SK-N-SH (cell line): ENCODE data around the gene IL32. TPM values are rescaled to one million over a fixed set of nuclear protein-coding genes. Genes with fewer than 3 reads are reported as not detected.

Experiments used
- CTCF ChIA-PET: fragments of 300-600, 350-600 bp; formaldehyde crosslinking; extraction: SDS; loops from one replicate; lab custom pipeline; 2021; lab: Yijun Ruan, JAX
- POLR2A ChIA-PET: fragments of 350-600 bp; sonication (Branson Sonifier 250); formaldehyde crosslinking; extraction: SDS; loops from one replicate; lab custom pipeline; 2020; ENCODE audit warnings: antibody characterized with exemption, inconsistent platforms; lab: Yijun Ruan, JAX
- DNase-seq: peaks from one replicate; pipeline ENCODE4 v3.0.0; 2012
- H2AFZ ChIP-seq: fragments of 200-600 bp; sonication (generic); 2 replicates; pipeline ENCODE4 v1.8.1; 2016; ENCODE audit warnings: antibody characterized with exemption, mild to moderate bottlenecking, low read depth
- H3F3A ChIP-seq: fragments of 200-600 bp; sonication (generic); replicated peaks from 2 replicates; pipeline ENCODE3; 2016; ENCODE audit warnings: antibody characterized with exemption, mild to moderate bottlenecking; ENCODE audit not compliant: insufficient read depth
- H3K27ac ChIP-seq, 2 experiments: fragments of 200-500 bp in 1 of 2; fragments of 200-600 bp in 1 of 2; sonication (Bioruptor generic) in 1 of 2; sonication (generic), shearing (Covaris generic) in 1 of 2; 2 replicates each; pipeline versions ENCODE4 v1.5.1 to v1.6.1; 2014 to 2016; ENCODE audit warnings: low read depth in 2 of 2, inconsistent platforms in 1 of 2, low read length in 1 of 2, mild to moderate bottlenecking in 1 of 2, mixed read lengths in 1 of 2
- H3K27me3 ChIP-seq: fragments of 200-600 bp; sonication (generic), shearing (Covaris generic); 2 replicates; pipeline ENCODE4 v1.6.1; 2016; ENCODE audit warnings: mixed run types; ENCODE audit not compliant: insufficient read depth
- H3K36me3 ChIP-seq, 2 experiments: fragments of 200-500 bp in 1 of 2; fragments of 200-600 bp in 1 of 2; sonication (Bioruptor generic) in 1 of 2; sonication (generic) in 1 of 2; replicated peaks in 1 of 2; 2 replicates each; pipeline versions ENCODE3 to v1.5.1; 2014 to 2016; ENCODE audit warnings: low read length in 1 of 2, mild to moderate bottlenecking in 1 of 2; ENCODE audit not compliant: insufficient read depth in 2 of 2, control insufficient read depth in 1 of 2
- H3K4me1 ChIP-seq, 2 experiments: fragments of 200-500 bp in 1 of 2; fragments of 200-600 bp in 1 of 2; sonication (Bioruptor generic) in 1 of 2; sonication (generic), shearing (Covaris generic) in 1 of 2; 2 replicates each; pipeline versions ENCODE4 v1.5.1 to v1.6.1; 2014 to 2016; ENCODE audit warnings: low read depth in 1 of 2, low read length in 1 of 2, mixed run types in 1 of 2; ENCODE audit not compliant: insufficient read depth in 2 of 2, control insufficient read depth in 1 of 2
- H3K4me2 ChIP-seq: fragments of 200-600 bp; sonication (generic), shearing (Covaris generic); 2 replicates; pipeline ENCODE4 v1.6.1; 2017; ENCODE audit warnings: mixed run types
- H3K4me3 ChIP-seq, 2 experiments: fragments of 200-500 bp in 1 of 2; fragments of 200-600 bp in 1 of 2; sonication (Bioruptor generic) in 1 of 2; sonication (generic), shearing (Covaris generic) in 1 of 2; 2 replicates each; pipeline versions ENCODE4 v1.5.1 to v1.8.1; 2014 to 2016; ENCODE audit warnings: low read depth in 2 of 2, inconsistent platforms in 1 of 2, low read length in 1 of 2, mild to moderate bottlenecking in 1 of 2, mixed read lengths in 1 of 2, moderate library complexity in 1 of 2
- H3K79me2 ChIP-seq: fragments of 200-600 bp; sonication (generic); 2 replicates; pipeline ENCODE4 v1.8.1; 2017; ENCODE audit warnings: mild to moderate bottlenecking; ENCODE audit not compliant: insufficient read depth
- H3K9ac ChIP-seq: fragments of 200-600 bp; sonication (generic); 2 replicates; pipeline ENCODE4 v1.6.1; 2017; ENCODE audit warnings: mixed run types
- H3K9me2 ChIP-seq: fragments of 200-600 bp; sonication (generic); 2 replicates; pipeline ENCODE4 v1.6.1; 2017; ENCODE audit warnings: mixed run types
- H3K9me3 ChIP-seq: fragments of 200-600 bp; sonication (generic); 2 replicates; pipeline ENCODE4 v1.6.1; 2017; ENCODE audit warnings: mixed run types, mild to moderate bottlenecking, moderate library complexity
- H4K20me1 ChIP-seq: fragments of 200-600 bp; sonication (generic); 2 replicates; pipeline ENCODE4 v1.6.1; 2017; ENCODE audit warnings: mild to moderate bottlenecking, mixed run types; ENCODE audit not compliant: insufficient read depth
- CHD2 ChIP-seq: fragments of 150-350 bp; IDR thresholded peaks from 2 replicates; pipeline ENCODE4 v1.6.1; 2018; ENCODE audit warnings: low read length; ENCODE audit not compliant: partially characterized antibody
- ELF1 ChIP-seq: IDR thresholded peaks from 2 replicates; pipeline ENCODE4 v1.4.0; 2012
- IRF3 ChIP-seq: fragments of 150-350 bp; IDR thresholded peaks from 2 replicates; pipeline ENCODE4 v1.6.1; 2016; ENCODE audit warnings: mild to moderate bottlenecking, low read depth, low read length
- JUND ChIP-seq: IDR thresholded peaks from 2 replicates; pipeline ENCODE4 v1.4.0; 2012
- MXI1 ChIP-seq: IDR thresholded peaks from 2 replicates; pipeline ENCODE4 v1.6.1; 2012; ENCODE audit warnings: mild to moderate bottlenecking, low read depth, low read length, improper control_type of control experiment
- NRF1 ChIP-seq: IDR thresholded peaks from 2 replicates; pipeline ENCODE4 v1.6.1; 2012; ENCODE audit warnings: low read depth, mild to moderate bottlenecking, low read length
- PBX3 ChIP-seq: IDR thresholded peaks from 2 replicates; pipeline ENCODE4; 2012
- POLR2AphosphoS5 ChIP-seq: IDR thresholded peaks from 2 replicates; pipeline ENCODE4 v1.6.1; 2012; ENCODE audit warnings: low read depth, low read length
- RCOR1 ChIP-seq: fragments of 150-350 bp; IDR thresholded peaks from 2 replicates; pipeline ENCODE4 v1.6.1; 2017; ENCODE audit warnings: antibody characterized with exemption, low read length
- REST ChIP-seq: IDR thresholded peaks from 2 replicates; pipeline ENCODE4 v1.6.1; 2012; ENCODE audit warnings: mild to moderate bottlenecking, low read depth, low read length, moderate library complexity
- RXRA ChIP-seq: IDR thresholded peaks from 2 replicates; pipeline ENCODE4 v1.4.0; 2012; ENCODE audit warnings: low read depth, mild to moderate bottlenecking, borderline replicate concordance
- TAF1 ChIP-seq: IDR thresholded peaks from 2 replicates; pipeline ENCODE4 v1.6.1; 2012; ENCODE audit warnings: low read depth, mild to moderate bottlenecking, low read length, moderate library complexity, borderline replicate concordance
- TEAD4 ChIP-seq: IDR thresholded peaks from 2 replicates; pipeline ENCODE4 v1.4.0; 2012; ENCODE audit warnings: mild to moderate bottlenecking, borderline replicate concordance; ENCODE audit not compliant: insufficient read depth
- USF2 ChIP-seq: fragments of 150-350 bp; IDR thresholded peaks from 2 replicates; pipeline ENCODE4 v1.6.1; 2017; ENCODE audit warnings: antibody characterized with exemption, low read length, low read depth, borderline replicate concordance
- whole genome bisulfite sequencing: methylation state at CpG from one replicate; pipeline ENCODE4 v1.1.6; 2017; ENCODE audit warnings: low lambda C conversion rate; 5-methylcytosine and 5-hydroxymethylcytosine counted together
- polyA plus RNA-seq, 3 experiments: library from polyadenylated mRNA; depleted of rRNA; stranded (reverse); fragments of >200 nt; gene quantifications; 2 replicates each; pipeline ENCODE4 v1.2.3, GENCODE V29; 2012

Gene IL32
- polyA plus RNA-seq, 1 of the 3 experiments (the other 2 are of a cell fraction) = 26.4 TPM

- ChIA-PET POLR2A (no interaction called here), CTCF (interaction anchor here (0.7 to 2.5 kb wide), 8 partner anchors 10 to 59 kb away, joined by 3 to 13 read pairs (median 5); no protein-coding TSS in a partner anchor)
- no peak overlapping the region for H3K27ac ChIP-seq
- no peaks in the 10 kb centered on the region for H3K9me3 ChIP-seq
- H3K9ac ChIP-seq = no peak overlapping the region
- no peaks in the 10 kb centered on the region for H4K20me1 ChIP-seq
- H3K4me3 ChIP-seq = no peak overlapping the region
- no peak overlapping the region for H2AFZ ChIP-seq
- WGBS = 56% methylated on average over 9 of the region's 14 CpGs
- no peaks in the 10 kb centered on the region for H3K9me2 ChIP-seq
- no peaks in the 10 kb centered on the region for H3K36me3 ChIP-seq
- no peak for DNase-seq
- H3K4me2 ChIP-seq = no peak overlapping the region
- TF ChIP-seq ELF1 (no peak), USF2 (no peak), TAF1 (no peak), NRF1 (no peak), IRF3 (no peak), JUND (no peak), POLR2AphosphoS5 (no peak), RXRA (no peak), MXI1 (no peak), RCOR1 (no peak), TEAD4 (no peak), PBX3 (no peak), REST (no peak), CHD2 (no peak)
- H3K79me2 ChIP-seq = no peaks in the 10 kb centered on the region
- H3K4me1 ChIP-seq = no peaks in the 10 kb centered on the region; a peak in 1 of 4 replicates
- no peaks in the 10 kb centered on the region for H3F3A ChIP-seq
- H3K27me3 ChIP-seq = peaks cover 49% of the 10 kb centered on the region
Measured at GRCh38 chr16:3086596-3087242, 21.3 kb downstream of the IL32 start.
